Colonic mucosa (tissue), 4 donors: ENCODE data around the gene ABI1. TPM values are rescaled to one million over a fixed set of nuclear protein-coding genes. Genes with fewer than 3 reads are reported as not detected.

ENCODE experiments used
- DNase-seq: peaks from one replicate; pipeline ENCODE4 v3.0.0-alpha.2; 2020
- H3K27ac ChIP-seq: fragments of 200-600 bp; one replicate; pipeline ENCODE4 v1.8.0; 2021
- H3K27me3 ChIP-seq: fragments of 200-600 bp; one replicate; pipeline ENCODE4 v1.8.0; 2021
- H3K36me3 ChIP-seq: fragments of 200-600 bp; one replicate; pipeline ENCODE4 v1.8.0; 2021
- H3K4me1 ChIP-seq: fragments of 200-600 bp; one replicate; pipeline ENCODE4 v1.8.0; 2021; ENCODE audit warnings: mild to moderate bottlenecking
- H3K4me3 ChIP-seq: fragments of 200-600 bp; one replicate; pipeline ENCODE4 v1.8.0; 2021
- H3K9ac ChIP-seq, 2 donors: one replicate each; pipeline ENCODE4 v1.7.0; 2013; ENCODE audit warnings: control low read depth in 2 of 2, low read depth in 2 of 2, low read length in 2 of 2
- H3K9me3 ChIP-seq: fragments of 200-600 bp; one replicate; pipeline ENCODE4 v1.8.0; 2021
- CTCF ChIP-seq: fragments of 200-600 bp; IDR thresholded peaks from one replicate; pipeline ENCODE4 v1.8.0; 2022; ENCODE audit warnings: antibody characterized with exemption, mild to moderate bottlenecking
- intact Hi-C: fragments of 100-400 bp; cut with DNase I; formaldehyde crosslinking; loops from one replicate; pipeline ENCODE4 v1.14.1; 2022
- total RNA-seq, 2 donors: library from RNA; stranded (reverse); fragmentation: NEBNext Ultra II Directional in 1 of 2; extraction: Animal tissue kit (Norgen Biotek cat#: 25700) in 1 of 2; gene quantifications; one replicate each; pipeline ENCODE4 v1.2.1, GENCODE V29; 2021
- donor health status: healthy.
- donor health status: DM: no; HTN: no; CAD: no.
- donor health status: DM: no; HTN: no; CAD: no.

The ABI1 gene
- total RNA-seq, 2 donors from 2014 or later: 45.6 to 65.3 TPM

- H3K27me3 ChIP-seq: no peaks in the 10 kb centered on the region
- no peak for TF ChIP-seq CTCF
- no peaks in the 10 kb centered on the region for H3K4me1 ChIP-seq
- no peaks in the 10 kb centered on the region for H3K36me3 ChIP-seq
- no peak overlapping the region for H3K27ac ChIP-seq
- DNase-seq: no peak
- no peaks in the 10 kb centered on the region for H3K9me3 ChIP-seq
- intact Hi-C loops: no loop called here
- no peak overlapping the region for H3K9ac ChIP-seq
- H3K4me3 ChIP-seq: no peak overlapping the region
Observed at GRCh38 chr10:26706936-26707335, 153.8 kb downstream of the ABI1 start.

DNA sequence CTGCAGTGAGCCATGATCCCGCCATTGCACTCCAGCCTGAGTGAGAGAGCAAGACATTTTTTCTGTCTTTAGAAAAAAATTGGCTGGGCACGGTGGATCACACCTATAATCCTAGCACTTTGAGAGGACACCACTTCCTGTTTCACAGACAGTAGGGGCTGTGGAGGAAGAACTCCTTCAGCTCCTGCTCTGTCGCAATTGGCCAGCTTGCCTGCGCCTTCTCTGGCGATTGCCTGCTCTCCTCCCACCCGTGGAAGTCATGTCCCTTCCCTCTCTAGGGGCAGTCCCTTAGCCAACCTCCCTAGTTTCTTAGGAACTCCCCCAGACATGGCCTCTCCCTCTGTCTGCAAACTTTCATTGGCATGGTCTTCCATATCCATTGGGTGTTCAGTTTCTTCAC is 154.6 kb downstream of the ABI1 start:
- peaks cover 5% of the 10 kb centered on the region for H3K4me1 ChIP-seq
- no peaks in the 10 kb centered on the region for H3K27me3 ChIP-seq
- no peaks in the 10 kb centered on the region for H3K36me3 ChIP-seq
- H3K9ac ChIP-seq: no peak overlapping the region
- intact Hi-C loops: no loop called here
- H3K9me3 ChIP-seq: no peaks in the 10 kb centered on the region
- no peak overlapping the region for H3K27ac ChIP-seq
- DNase-seq: no peak
- no peak overlapping the region for H3K4me3 ChIP-seq
- no peak for TF ChIP-seq CTCF

DNA sequence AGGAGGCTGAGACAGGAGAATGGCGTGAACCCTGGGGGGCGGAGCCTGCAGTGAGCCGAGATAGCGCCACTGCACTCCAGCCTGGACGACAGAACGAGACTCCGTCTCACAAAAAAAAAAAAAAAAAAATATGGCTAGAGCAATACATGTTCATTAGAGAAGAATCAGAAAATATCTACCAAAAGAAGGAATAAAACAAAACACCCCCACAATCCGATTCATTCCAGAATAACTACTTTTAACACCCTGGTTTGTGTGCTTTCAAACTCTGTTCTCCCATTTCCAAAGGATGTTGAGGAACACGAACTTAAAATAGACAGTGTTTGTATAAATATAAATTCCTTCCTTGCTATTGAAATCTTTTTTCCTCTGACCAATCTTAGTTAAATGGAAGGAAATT is 156.8 kb downstream of the ABI1 start:
- no peak overlapping the region for H3K27ac ChIP-seq
- H3K9ac ChIP-seq: no peak overlapping the region
- peaks cover 7% of the 10 kb centered on the region for H3K4me1 ChIP-seq
- intact Hi-C loops: no loop called here
- no peak for TF ChIP-seq CTCF
- no peak for DNase-seq
- H3K9me3 ChIP-seq: no peaks in the 10 kb centered on the region
- H3K36me3 ChIP-seq: no peaks in the 10 kb centered on the region
- no peaks in the 10 kb centered on the region for H3K27me3 ChIP-seq
- H3K4me3 ChIP-seq: no peak overlapping the region

DNA sequence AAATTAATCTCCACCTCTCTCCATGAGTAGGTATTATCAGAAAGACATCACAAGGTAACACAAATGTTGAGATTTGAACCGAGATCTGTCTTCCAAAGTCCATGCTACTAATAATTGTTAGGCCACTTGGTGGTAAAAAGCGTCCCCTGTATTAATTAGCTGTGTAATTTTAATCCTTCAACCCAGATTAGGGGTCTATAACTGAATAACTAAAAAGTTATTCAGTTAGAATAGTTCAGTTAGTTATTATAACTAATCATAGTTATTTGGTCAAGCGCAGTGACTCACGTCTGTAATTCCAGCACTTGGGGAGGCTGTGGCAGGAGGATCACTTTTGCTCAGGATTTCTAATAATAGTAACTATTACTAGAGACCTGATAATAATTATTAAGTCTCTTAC is 157.7 kb downstream of the ABI1 start:
- H3K4me1 ChIP-seq: peaks cover 14% of the 10 kb centered on the region
- H3K27me3 ChIP-seq: no peaks in the 10 kb centered on the region
- H3K9me3 ChIP-seq: no peaks in the 10 kb centered on the region
- DNase-seq: no peak
- no peaks in the 10 kb centered on the region for H3K36me3 ChIP-seq
- TF ChIP-seq CTCF: no peak
- no peak overlapping the region for H3K27ac ChIP-seq
- intact Hi-C loops: no loop called here
- no peak overlapping the region for H3K9ac ChIP-seq
- H3K4me3 ChIP-seq: no peak overlapping the region

GRCh38 chr10:26700884-26701630 is 159.7 kb downstream of the ABI1 start:
- Histone ChIP-seq H3K27me3 (no peaks in the 10 kb centered on the region), H3K9ac (no peak overlapping the region), H3K4me1 (peaks cover 14% of the 10 kb centered on the region), H3K9me3 (no peaks in the 10 kb centered on the region), H3K4me3 (no peak overlapping the region), H3K27ac (peak overlapping the region; percentile 48), H3K36me3 (no peaks in the 10 kb centered on the region)
- intact Hi-C loops: no loop called here
- DNase-seq: peak; percentile 67
- TF ChIP-seq CTCF: no peak
